ES-I3 (cell line): Measurements from ENCODE around the gene MACROD2.
"Not testable (repeated sequence)": the region's sequence is repeated elsewhere in the genome, so short reads cannot be mapped to it uniquely, and the experiment has no call there.

ENCODE experiments used
- H3K36me3 ChIP-seq: 2 replicates; pipeline ENCODE4 v1.6.1; 2013; ENCODE audit warnings: mild to moderate bottlenecking, low read length, control low read depth, moderate library complexity; ENCODE audit not compliant: insufficient read depth
- H3K4me1 ChIP-seq: 2 replicates; pipeline ENCODE4 v1.6.1; 2013; ENCODE audit warnings: mild to moderate bottlenecking, control low read depth, low read length; ENCODE audit not compliant: insufficient read depth
- H3K9ac ChIP-seq: 2 replicates; pipeline ENCODE4 v1.6.1; 2013; ENCODE audit warnings: low read depth, mild to moderate bottlenecking, low read length, moderate library complexity
- H3K9me3 ChIP-seq: 2 replicates; pipeline ENCODE4 v1.6.1; 2013; ENCODE audit warnings: mild to moderate bottlenecking, low read length, moderate library complexity; ENCODE audit not compliant: control insufficient read depth, insufficient read depth

The MACROD2 gene

DNA sequence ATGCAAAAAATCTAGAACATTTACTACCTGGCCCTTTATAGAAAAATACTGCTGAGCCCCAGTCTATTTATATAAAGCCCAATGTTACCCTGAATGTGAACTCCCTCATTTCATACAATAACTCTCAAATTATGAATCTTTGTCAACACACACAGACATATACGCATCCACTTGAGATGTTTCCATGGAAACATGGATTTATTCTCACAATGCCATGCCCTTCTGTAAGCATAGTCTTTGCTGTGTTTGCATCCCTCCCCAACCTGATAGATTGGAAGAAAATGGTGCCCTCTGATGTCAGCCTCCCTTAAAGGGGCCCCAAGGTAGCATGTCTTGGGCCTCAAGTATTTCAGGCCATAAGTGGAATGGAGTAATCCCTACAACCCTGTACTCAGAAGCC lies 2004.8 kb downstream of the MACROD2 start:
- Histone ChIP-seq H3K9me3 (peaks cover 3% of the 10 kb centered on the region), H3K4me1 (no peaks in the 10 kb centered on the region), H3K36me3 (no peaks in the 10 kb centered on the region), H3K9ac (no peak overlapping the region)

DNA sequence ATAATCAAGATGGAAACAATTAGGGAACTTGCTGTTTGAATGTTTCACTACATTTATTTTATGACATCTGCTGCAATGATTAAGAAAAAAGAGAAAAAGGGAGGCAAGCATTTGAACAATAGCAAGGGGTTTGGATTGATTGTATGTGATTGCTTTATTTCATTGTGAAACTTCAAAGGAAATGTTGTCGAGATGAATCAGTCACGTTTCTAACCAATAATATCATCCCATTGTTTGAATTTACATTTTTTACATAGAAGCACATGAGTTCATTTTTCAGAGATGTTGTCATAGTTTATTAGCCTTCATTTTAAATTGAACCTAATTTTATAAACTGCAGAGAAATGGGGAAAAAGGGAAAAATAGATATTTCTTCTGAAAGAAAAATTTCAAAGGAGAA lies 2006.0 kb downstream of the MACROD2 start:
- H3K36me3 ChIP-seq: no peaks in the 10 kb centered on the region
- peaks cover 10% of the 10 kb centered on the region for H3K4me1 ChIP-seq
- H3K9ac ChIP-seq: no peak overlapping the region
- H3K9me3 ChIP-seq: peaks cover 3% of the 10 kb centered on the region

DNA sequence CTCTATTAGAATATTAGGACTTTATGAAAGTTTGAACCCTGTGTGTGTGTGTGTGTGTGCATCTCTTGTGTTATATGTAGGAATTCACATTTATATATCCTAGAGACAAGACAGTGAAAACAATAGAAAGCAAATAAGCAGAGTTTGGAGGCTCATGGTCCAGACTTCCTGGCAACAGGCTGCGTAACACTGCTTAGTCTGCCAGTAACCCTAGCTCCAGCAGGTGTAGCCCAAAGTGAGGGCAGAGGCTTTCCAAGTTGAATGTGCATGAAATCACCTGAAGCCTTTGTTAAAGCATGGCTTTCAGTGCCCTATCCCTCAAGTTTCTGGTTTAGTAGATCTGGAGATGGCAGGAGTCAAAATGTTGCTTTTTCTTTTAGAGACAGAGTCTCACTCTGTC lies 2008.0 kb downstream of the MACROD2 start:
- no peaks in the 10 kb centered on the region for H3K9me3 ChIP-seq
- H3K36me3 ChIP-seq: no peaks in the 10 kb centered on the region
- no peak overlapping the region for H3K9ac ChIP-seq
- peaks cover 11% of the 10 kb centered on the region for H3K4me1 ChIP-seq

DNA sequence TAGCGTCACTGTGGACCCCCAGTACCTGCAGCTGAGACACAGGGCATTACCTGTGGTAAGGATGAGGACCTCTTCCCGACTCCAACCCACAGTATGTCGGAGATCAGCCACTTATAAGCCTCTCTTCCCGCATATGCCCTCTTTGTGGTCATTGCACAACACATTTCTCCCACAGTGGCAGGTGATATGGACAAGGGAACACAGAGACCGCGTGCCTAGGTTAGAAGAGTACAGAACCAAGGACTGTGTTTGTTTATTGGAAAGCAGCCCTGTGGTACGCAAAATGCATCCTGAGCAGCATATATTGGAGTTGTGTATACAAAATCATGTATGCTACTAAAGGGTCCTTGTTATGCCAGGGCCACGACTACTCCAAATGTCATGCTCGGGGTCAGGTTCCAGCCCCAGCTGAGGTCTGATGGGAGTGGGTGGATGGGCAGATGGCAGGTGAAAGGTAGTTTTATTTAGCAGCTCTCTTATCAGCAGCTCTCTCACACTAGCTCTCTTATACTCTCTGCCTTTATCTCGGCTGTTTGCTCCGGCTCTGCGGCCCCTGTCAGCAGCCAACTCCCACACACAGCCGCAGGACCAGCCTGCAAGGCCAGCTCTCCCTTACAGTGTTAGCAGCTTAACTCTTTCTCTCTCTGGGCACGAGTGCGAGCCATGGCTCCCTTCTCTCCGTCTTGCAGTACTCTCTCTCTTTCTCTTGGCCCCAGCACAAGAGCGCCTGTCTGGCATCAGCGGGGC lies 2009.0 kb downstream of the MACROD2 start:
- H3K4me1 ChIP-seq: peaks cover 11% of the 10 kb centered on the region
- no peaks in the 10 kb centered on the region for H3K9me3 ChIP-seq
- H3K9ac ChIP-seq: no peak overlapping the region
- H3K36me3 ChIP-seq: no peaks in the 10 kb centered on the region

DNA sequence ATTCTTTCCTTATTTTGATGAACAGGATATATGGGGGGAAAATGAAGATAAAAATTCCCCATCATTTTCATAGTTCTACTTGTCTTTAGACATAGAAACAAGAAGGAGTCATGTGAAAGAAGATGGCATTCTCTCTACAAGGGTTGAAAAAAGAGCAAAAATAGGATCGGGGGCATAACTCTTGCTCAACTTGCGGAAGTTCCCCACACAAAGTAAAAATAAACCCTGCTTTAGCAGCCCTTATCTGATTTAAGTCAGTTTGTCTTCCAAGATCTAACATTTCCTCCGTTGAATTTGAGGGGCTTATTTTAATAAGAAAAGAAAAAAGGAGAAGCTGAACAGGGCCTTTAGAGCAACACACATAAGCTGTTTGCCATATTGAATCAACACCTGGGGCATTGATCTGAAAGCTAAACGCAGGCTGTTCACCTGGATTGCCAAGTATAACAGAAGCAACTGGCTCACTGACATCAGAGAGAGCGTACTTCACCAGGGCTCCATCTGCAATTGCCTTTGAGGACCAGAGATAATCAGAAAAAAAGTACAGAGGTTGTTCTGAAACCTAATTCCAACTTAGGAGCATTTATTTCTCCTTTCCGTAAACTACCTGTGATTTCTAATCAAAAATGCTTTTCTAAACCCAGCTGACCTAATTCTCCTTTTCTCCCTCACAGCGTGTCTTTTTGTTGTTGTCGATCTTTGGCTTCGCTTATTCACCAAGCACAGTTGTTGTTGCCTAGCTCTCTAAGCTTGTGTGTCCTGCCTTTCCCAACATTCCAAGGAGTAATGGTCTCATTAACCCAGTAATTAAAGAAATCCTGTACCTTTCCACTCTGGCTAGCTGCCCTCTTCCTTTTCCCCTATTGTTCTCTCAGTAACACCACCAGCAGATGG lies 2010.0 kb downstream of the MACROD2 start:
- no peaks in the 10 kb centered on the region for H3K9me3 ChIP-seq
- H3K4me1 ChIP-seq: peaks cover 11% of the 10 kb centered on the region
- H3K36me3 ChIP-seq: no peaks in the 10 kb centered on the region
- H3K9ac ChIP-seq: no peak overlapping the region

DNA sequence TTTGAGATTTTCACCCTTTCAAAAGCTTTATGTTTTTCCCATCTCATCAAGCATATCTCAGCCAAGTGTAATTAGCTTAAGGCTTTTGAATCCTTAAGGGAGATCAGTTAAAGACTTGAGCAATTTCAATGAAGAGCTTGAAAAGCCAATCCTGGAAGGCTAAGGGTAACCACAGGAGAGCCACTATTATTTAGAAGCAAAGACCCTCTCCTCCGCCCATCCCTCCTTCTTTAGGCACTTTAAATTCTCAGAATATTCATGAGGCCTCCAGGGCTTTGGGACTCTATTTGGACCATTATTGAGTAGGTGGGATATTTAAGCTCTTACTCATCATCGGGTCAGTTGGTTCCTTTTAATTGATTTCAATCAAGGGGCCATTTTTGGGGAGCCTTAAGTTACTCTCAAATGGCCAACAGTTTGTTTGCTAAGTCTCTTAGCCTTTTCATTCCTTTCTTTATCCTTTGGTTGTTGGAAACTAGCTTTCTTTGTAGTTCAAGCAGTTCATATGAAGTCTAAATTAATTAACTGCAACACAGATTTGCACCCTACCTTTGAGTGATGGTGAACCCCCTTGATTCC lies 2010.7 kb downstream of the MACROD2 start:
- no peaks in the 10 kb centered on the region for H3K36me3 ChIP-seq
- no peak overlapping the region for H3K9ac ChIP-seq

DNA sequence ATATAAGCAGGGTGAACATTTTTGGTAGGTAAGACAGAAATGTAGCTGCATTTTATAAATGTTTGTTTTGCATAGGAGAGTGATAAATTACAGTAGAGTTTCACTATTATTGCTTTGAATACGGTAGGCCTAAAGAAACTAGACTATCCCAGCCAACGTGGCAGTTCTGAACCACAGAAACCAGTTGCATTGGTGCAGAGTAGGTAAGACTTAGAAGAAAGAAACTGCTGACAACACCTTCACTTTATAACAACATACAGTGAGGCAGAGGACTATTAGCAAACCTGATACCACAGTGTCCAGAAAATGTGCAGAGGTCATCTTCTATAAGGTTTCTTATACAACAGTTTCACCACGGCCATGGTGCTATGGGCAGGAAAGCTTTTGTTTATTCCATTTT lies 2011.8 kb downstream of the MACROD2 start:
- H3K4me1 ChIP-seq: peaks cover 11% of the 10 kb centered on the region

More for the DNA sequence above, 2010.7 kb downstream of the MACROD2 start:
- H3K9me3 ChIP-seq: no peaks in the 10 kb centered on the region
- peaks cover 11% of the 10 kb centered on the region for H3K4me1 ChIP-seq

DNA sequence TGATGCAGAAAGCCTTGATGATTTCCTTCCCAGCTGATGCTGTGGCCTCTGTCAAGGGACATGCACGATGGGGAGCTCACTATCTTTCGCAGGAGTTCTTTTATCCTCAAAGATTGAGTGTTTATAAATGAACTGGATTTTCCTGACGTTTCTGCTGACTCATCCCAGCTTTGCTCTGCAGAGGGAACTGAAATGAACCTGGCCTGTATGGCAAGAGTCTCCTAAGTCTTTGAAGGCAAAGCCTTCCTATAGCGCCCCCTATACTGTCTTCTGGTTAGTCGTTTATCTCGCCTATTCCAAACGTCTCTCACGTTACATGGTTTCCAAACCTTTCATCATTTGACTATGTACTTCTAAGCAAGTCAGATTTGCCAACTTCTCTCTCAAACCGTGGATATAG lies 2012.6 kb downstream of the MACROD2 start:
- Histone ChIP-seq H3K4me1 (peaks cover 11% of the 10 kb centered on the region), H3K36me3 (no peaks in the 10 kb centered on the region), H3K9me3 (no peaks in the 10 kb centered on the region), H3K9ac (no peak overlapping the region)

More for the DNA sequence above, 2011.8 kb downstream of the MACROD2 start:
- H3K9me3 ChIP-seq: no peaks in the 10 kb centered on the region
- H3K36me3 ChIP-seq: no peaks in the 10 kb centered on the region
- H3K9ac ChIP-seq: no peak overlapping the region

DNA sequence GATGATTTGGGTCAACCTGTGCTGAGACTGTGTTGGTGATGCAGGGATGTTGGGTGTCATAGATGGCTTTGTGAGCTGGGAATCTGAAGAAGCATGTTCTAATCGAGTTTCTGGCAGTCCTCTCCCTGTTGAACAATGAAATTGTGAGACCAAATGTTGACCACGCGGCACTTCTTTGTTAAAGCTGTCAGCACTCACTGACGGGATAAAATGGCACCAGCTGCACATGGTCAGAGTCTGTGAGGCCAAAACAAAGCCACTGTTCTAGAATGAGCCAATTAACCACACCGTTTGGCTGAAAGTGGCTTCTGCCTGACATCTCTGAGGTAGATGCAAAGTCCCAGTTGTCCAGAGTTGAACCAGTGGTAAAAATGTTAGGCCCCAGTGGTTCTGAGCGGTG lies 2015.7 kb downstream of the MACROD2 start:
- no peaks in the 10 kb centered on the region for H3K9me3 ChIP-seq
- H3K9ac ChIP-seq: no peak overlapping the region
- H3K36me3 ChIP-seq: no peaks in the 10 kb centered on the region
- H3K4me1 ChIP-seq: 0 out of 2 replicates have a peak, but pooled peaks cover 3% of the 10 kb centered on the region

DNA sequence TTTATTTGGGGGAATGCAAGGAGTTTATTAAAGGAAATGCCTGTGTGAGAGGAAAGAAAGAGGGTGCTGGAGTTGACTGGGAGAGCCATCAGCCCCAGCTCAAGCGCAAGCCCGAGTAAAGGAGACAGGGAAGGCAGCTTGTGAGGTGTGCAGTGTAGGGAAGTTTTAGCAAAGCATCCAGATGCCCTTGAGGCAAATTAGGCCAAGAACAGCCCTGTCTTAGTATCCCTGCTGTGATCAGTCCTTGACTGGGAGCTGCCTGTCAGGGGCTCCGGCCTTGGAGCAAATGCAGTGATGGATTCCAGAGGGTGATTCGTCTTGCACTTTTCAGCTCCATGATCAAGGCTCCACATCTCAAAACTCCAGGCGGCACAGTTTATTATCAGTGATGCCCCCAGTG lies 2016.2 kb downstream of the MACROD2 start:
- no peaks in the 10 kb centered on the region for H3K36me3 ChIP-seq
- no peaks in the 10 kb centered on the region for H3K4me1 ChIP-seq
- no peak overlapping the region for H3K9ac ChIP-seq
- no peaks in the 10 kb centered on the region for H3K9me3 ChIP-seq

DNA sequence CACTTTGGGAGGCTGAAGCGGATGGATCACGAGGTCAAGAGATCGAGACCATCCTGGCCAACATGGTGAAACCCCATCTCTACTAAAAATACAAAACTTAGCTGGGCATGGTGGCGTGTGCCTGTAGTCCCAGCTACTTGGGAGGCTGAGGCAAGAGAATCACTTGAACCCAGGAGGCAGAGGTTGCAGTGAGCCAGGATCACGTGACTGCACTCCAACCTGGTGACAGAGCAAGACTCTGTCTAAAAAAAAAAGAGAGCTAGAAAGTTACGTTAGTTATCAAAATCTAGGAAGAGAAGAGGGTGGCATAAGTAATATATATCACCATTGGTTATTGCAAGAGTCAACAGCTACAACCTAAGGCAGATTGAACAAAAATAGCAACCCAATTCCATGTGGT lies 2017.6 kb downstream of the MACROD2 start:
- not testable (repeated sequence) for H3K4me1 ChIP-seq, H3K9me3 ChIP-seq, H3K9ac ChIP-seq, H3K36me3 ChIP-seq

DNA sequence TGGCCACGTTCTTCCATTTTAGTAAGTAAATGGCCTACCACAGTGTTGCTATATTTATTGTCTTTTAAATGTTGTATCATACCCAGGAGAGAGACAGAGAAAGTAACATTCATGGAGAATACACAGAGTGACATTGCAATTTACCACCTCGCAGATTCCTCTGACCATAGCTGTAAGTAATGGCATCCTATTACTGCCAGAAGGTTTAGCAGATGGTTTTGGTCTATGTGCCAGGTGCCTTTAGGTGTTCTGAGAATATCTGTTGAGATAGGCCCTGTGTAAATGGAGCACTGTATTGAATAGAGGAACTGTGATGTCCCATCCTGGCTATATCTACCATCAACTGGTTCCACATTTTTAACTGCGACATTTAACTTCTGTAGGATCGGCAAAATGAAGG lies 2018.3 kb downstream of the MACROD2 start:
- Histone ChIP-seq H3K36me3 (no peaks in the 10 kb centered on the region), H3K4me1 (no peaks in the 10 kb centered on the region), H3K9me3 (no peaks in the 10 kb centered on the region), H3K9ac (no peak overlapping the region)

DNA sequence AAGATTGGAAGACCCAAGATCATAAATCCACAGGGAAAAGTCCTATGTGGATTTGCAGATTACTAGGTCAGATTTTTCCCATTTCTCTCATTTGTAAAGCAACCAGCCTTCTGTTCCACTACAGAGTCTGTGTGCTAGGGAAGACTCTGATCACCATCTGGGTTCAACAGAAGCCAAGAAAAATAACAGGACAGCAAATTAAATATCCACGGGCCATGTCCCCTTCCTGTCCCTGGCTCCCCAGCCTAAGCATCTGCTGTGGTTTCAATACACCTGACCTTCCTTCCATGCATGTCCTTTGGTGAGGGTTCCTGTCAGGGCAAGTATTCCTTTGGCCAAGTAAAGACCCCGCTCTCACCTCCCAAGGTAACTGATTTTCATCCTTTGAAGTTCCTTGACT lies 2019.1 kb downstream of the MACROD2 start:
- H3K36me3 ChIP-seq: no peaks in the 10 kb centered on the region
- no peaks in the 10 kb centered on the region for H3K4me1 ChIP-seq
- no peak overlapping the region for H3K9ac ChIP-seq
- no peaks in the 10 kb centered on the region for H3K9me3 ChIP-seq

DNA sequence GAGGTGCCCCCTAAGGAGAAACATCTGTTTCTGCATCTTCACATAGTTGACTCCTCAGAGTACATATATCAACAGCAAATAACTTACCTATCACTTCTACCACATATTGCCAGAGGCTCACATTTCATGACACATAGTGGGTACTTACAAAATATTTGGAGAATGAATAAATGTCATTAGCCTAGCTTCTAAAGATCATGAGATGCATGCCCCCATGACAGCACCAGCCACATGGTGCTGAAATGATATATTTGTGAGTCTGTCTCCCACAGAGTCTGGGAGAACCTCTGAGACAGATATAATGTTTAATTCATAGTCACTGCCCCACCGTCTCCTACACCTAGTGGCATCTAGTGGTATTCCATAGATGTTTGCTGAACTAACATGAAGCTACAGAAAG lies 2022.3 kb downstream of the MACROD2 start:
- Histone ChIP-seq H3K9ac (no peak overlapping the region), H3K36me3 (no peaks in the 10 kb centered on the region), H3K4me1 (no peaks in the 10 kb centered on the region), H3K9me3 (no peaks in the 10 kb centered on the region)

DNA sequence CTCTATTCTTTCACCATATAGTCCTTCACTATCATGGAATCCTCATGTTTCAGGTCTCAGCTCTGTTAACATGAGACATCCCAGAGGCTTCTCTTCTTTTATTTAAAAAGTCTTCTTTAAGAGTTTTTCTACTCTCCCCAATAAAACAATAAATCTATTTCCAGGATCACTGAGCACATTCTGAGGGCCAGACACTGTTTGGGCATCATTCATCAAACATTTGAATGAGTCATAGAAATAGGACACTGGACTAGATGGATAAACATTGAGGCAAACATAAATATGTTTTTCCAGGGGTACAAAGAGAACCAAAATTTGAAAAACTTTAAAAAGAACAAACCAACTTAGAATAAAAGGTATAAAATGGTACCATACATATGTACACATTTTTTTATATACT lies 2023.6 kb downstream of the MACROD2 start:
- no peaks in the 10 kb centered on the region for H3K4me1 ChIP-seq
- H3K9me3 ChIP-seq: no peaks in the 10 kb centered on the region
- H3K9ac ChIP-seq: no peak overlapping the region
- no peaks in the 10 kb centered on the region for H3K36me3 ChIP-seq
